GM12891 (cell line): ENCODE data around the gene SIGLEC9.

Experiments used
- PAX5 ChIP-seq: IDR thresholded peaks from 2 replicates; pipeline ENCODE4 v1.6.1; 2011; ENCODE audit warnings: low read length, moderate library complexity, mild to moderate bottlenecking; ENCODE audit not compliant: insufficient read depth, severe bottlenecking
- POLR2A ChIP-seq: IDR thresholded peaks from 2 replicates; pipeline ENCODE4 v1.6.1; 2011; ENCODE audit warnings: low read depth, low read length, control low read depth
- POLR2AphosphoS5 ChIP-seq: IDR thresholded peaks from 2 replicates; pipeline ENCODE4 v1.6.1; 2011; ENCODE audit warnings: low read depth, low read length, control low read depth
- TAF1 ChIP-seq: IDR thresholded peaks from 2 replicates; pipeline ENCODE4 v1.6.1; 2011; ENCODE audit warnings: low read depth, low read length, control low read depth

DNA sequence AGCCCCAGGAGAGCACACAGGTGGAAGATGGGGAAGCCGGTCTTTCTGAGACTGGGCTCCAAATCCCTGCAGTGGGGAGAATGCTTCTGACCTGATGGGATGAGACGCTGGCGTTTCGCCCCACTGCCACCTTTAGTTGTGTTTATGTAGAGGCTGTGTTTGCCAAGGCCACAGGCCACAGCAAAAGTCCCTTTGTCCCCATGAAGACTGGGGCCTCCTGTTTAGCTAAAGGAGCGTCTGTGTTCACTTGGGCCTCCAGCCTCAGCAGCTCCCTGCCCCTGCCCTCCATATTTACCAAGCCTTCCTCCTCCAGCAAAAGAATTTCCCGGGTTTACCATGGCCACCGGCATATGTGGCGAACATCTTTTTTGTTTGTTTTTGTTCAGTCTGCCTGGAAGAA is 31.6 kb upstream of the SIGLEC9 start:
- TF ChIP-seq POLR2A (no peak), POLR2AphosphoS5 (no peak), PAX5 (no peak), TAF1 (no peak)
